ENCODE measurements around the gene PINK1. TPM values are rescaled to one million over a fixed set of nuclear protein-coding genes. Genes with fewer than 3 reads are reported as not detected.

The PINK1 gene
- total RNA-seq, 1 donor from 2014 or later: 127 TPM

- DNase-seq (ENCODE audit: low read depth): no peak
Observed at GRCh38 chr1:20610970-20611369, 22.3 kb upstream of the PINK1 start.

- no peak for DNase-seq (ENCODE audit: low read depth)
Observed at GRCh38 chr1:20611652-20612051, 21.6 kb upstream of the PINK1 start.

- DNase-seq (ENCODE audit: low read depth): no peak
Observed at GRCh38 chr1:20612221-20612746, 21.0 kb upstream of the PINK1 start.

GRCh38 chr1:20614131-20614579, 19.1 kb upstream of the PINK1 start:
- no peak for DNase-seq (ENCODE audit: low read depth)

- no peak for DNase-seq (ENCODE audit: low read depth)
Observed at GRCh38 chr1:20615946-20616846, 17.1 kb upstream of the PINK1 start.

- DNase-seq (ENCODE audit: low read depth): no peak
Observed at GRCh38 chr1:20616847-20617487, 16.3 kb upstream of the PINK1 start.

- no peak for DNase-seq (ENCODE audit: low read depth)
Observed at GRCh38 chr1:20618550-20618949, 14.7 kb upstream of the PINK1 start.

- no peak for DNase-seq (ENCODE audit: low read depth)
Observed at GRCh38 chr1:20619999-20620398, 13.3 kb upstream of the PINK1 start.

GRCh38 chr1:20621012-20621411, 12.2 kb upstream of the PINK1 start:
- no peak for DNase-seq (ENCODE audit: low read depth)

- no peak for DNase-seq (ENCODE audit: low read depth)
Observed at GRCh38 chr1:20624709-20625108, 8.5 kb upstream of the PINK1 start.

- DNase-seq (ENCODE audit: low read depth): no peak
Observed at GRCh38 chr1:20625176-20626097, 7.8 kb upstream of the PINK1 start.

- DNase-seq (ENCODE audit: low read depth): no peak
Observed at GRCh38 chr1:20626098-20626427, 7.2 kb upstream of the PINK1 start.

- DNase-seq (ENCODE audit: low read depth): no peak
Observed at GRCh38 chr1:20626524-20626923, 6.7 kb upstream of the PINK1 start.

- no peak for DNase-seq (ENCODE audit: low read depth)
Observed at GRCh38 chr1:20630729-20631128, 2.5 kb upstream of the PINK1 start.

GRCh38 chr1:20632386-20632785, 872 bp upstream of the PINK1 start:
- DNase-seq (ENCODE audit: low read depth): no peak

- peak; percentile 33 for DNase-seq (ENCODE audit: low read depth)
Observed at GRCh38 chr1:20634065-20634593, 871 bp downstream of the PINK1 start.

GRCh38 chr1:20634594-20635084, 1.4 kb downstream of the PINK1 start:
- DNase-seq (ENCODE audit: low read depth): peak; percentile 79

GRCh38 chr1:20636785-20637347, 3.6 kb downstream of the PINK1 start:
- DNase-seq (ENCODE audit: low read depth): no peak

- peak; percentile 63 for DNase-seq (ENCODE audit: low read depth)
Observed at GRCh38 chr1:20640183-20640597, 6.9 kb downstream of the PINK1 start.

GRCh38 chr1:20641975-20642374, 8.7 kb downstream of the PINK1 start:
- no peak for DNase-seq (ENCODE audit: low read depth)

GRCh38 chr1:20643080-20643479, 9.8 kb downstream of the PINK1 start:
- no peak for DNase-seq (ENCODE audit: low read depth)

All from myocyte (in vitro differentiated cells).